ENCODE data around the gene GRB10. TPM values are rescaled to one million over a fixed set of nuclear protein-coding genes. Genes with fewer than 3 reads are reported as not detected.

GRB10 gene
- total and polyA plus RNA-seq, 2 of the 8 experiments (the other 6 are each of a cell fraction or from before 2014, with no cell fraction given), result 35.7 to 97.0 TPM

- Histone ChIP-seq H3K4ac (replicated peaks; ENCODE audit: insufficient read length, low read depth, low read length) (no peak overlapping the region), H4K8ac (ENCODE audit: extremely low read depth, insufficient read depth, low read length) (no peak overlapping the region), H2BK5ac (ENCODE audit: low read depth, low read length) (no peak overlapping the region), H3K56ac (replicated peaks; ENCODE audit: insufficient read length, low read depth, low read length) (no peak overlapping the region), H3K14ac (ENCODE audit: insufficient read length) (no peak overlapping the region), H3K18ac (ENCODE audit: extremely low read depth, low read length) (no peak overlapping the region), H3K4me3 (ENCODE audit: extremely low read depth in 1 of 4, insufficient read depth in 2 of 4, low read depth in 3 of 4, low read length in 4 of 4) (no peak overlapping the region), H2BK20ac (ENCODE audit: low read length) (no peak overlapping the region), H3K79me1 (ENCODE audit: low read depth, low read length) (peaks cover 2% of the 10 kb centered on the region; the same call in 1 of the 2 replicates), H4K5ac (ENCODE audit: insufficient read length, low read depth, low read length) (no peak overlapping the region), H2BK15ac (ENCODE audit: low read length) (no peak overlapping the region), H3K27ac (ENCODE audit: low read depth, low read length) (no peak overlapping the region), H4K91ac (replicated peaks; ENCODE audit: insufficient read length, low read length) (no peak overlapping the region), H3K4me1 (replicated peaks in 1 of 4; ENCODE audit: control insufficient read depth in 3 of 4, insufficient read depth in 4 of 4, low read length in 3 of 4) (peaks cover 0 to 1% (median 0%) of the 10 kb centered on the region in 4 experiments; a peak in 1 of 7 replicates), H3K27me3 (replicated peaks in 1 of 4; ENCODE audit: control insufficient read depth in 3 of 4, extremely low read depth in 1 of 4, insufficient read depth in 3 of 4, low read length in 3 of 4) (no peaks in the 10 kb centered on the region), H3K4me2 (ENCODE audit: insufficient read depth in 1 of 2, low read depth in 2 of 2, low read length in 2 of 2) (no peak overlapping the region), H3K36me3 (ENCODE audit: control insufficient read depth in 2 of 4, insufficient read depth in 4 of 4, low read length in 3 of 4) (peaks cover 10 to 44% (median 26%) of the 10 kb centered on the region in 4 experiments), H2BK12ac (ENCODE audit: low read depth, low read length) (no peak overlapping the region), H3K9ac (replicated peaks in 1 of 4; ENCODE audit: extremely low read depth in 1 of 4, low read depth in 3 of 4, low read length in 3 of 4) (no peak overlapping the region), H2AK5ac (ENCODE audit: low read depth, low read length) (no peak overlapping the region), H2AFZ (ENCODE audit: low read length) (no peak overlapping the region), H3K23me2 (ENCODE audit: low read depth, low read length) (no peaks in the 10 kb centered on the region), H3K79me2 (ENCODE audit: control insufficient read depth in 1 of 2, insufficient read depth in 2 of 2, low read length in 2 of 2) (no peaks in the 10 kb centered on the region; a peak in 1 of 4 replicates), H2BK120ac (replicated peaks; ENCODE audit: low read depth, low read length) (no peak overlapping the region), H4K20me1 (replicated peaks in 1 of 2; ENCODE audit: control insufficient read depth in 1 of 2, insufficient read depth in 2 of 2, low read length in 2 of 2) (no peaks in the 10 kb centered on the region), H3K23ac (ENCODE audit: insufficient read length) (no peak overlapping the region), H3K9me3 (ENCODE audit: insufficient read depth in 2 of 2, low read depth in 1 of 2, low read length in 1 of 2) (no peaks in the 10 kb centered on the region)
- POLR2A ChIA-PET (ENCODE audit: partially characterized antibody), result interaction anchor here (0.8 to 1.9 kb wide), 2 partner anchors 13 to 53 kb away, joined by 3 to 4 read pairs; no protein-coding TSS in a partner anchor
- no peak for FAIRE-seq
- DNase-seq (ENCODE audit: low read depth in 1 of 2, low spot score in 2 of 2), result no peak
- WGBS, 2 experiments (ENCODE audit: extremely low coverage in 1 of 2, insufficient coverage in 1 of 2, insufficient read length in 1 of 2, insufficient replicate concordance in 2 of 2, low coverage in 1 of 2, low lambda C conversion rate in 2 of 2, missing lambda C conversion rate in 1 of 2), result 87% methylated on average over 9 of the region's 9 CpGs; no CpG with 5 or more reads in 1 of the 2 experiments
- CTCF ChIA-PET (ENCODE audit: partially characterized antibody), result interaction anchor here (0.6 to 2.2 kb wide), 10 partner anchors 9 to 1559 kb away, joined by 3 to 9 read pairs (median 4); no protein-coding TSS in a partner anchor
- TF ChIP-seq KDM1A (IDR thresholded peaks at IDR 0.05; ENCODE audit: borderline replicate concordance, low read length) (no peak), HDAC2 (IDR thresholded peaks at IDR 0.05; ENCODE audit: borderline replicate concordance in 1 of 2, low read depth in 2 of 2, low read length in 2 of 2) (no peak), KDM4A (IDR thresholded peaks at IDR 0.05; ENCODE audit: low read depth, low read length, severe bottlenecking) (no peak), HDAC6 (IDR thresholded peaks at IDR 0.05; ENCODE audit: low read depth, low read length) (no peak)
Observed at GRCh38 chr7:50608196-50608906, 174.3 kb downstream of the GRB10 start.

All from H1 (cell line).